Colon (tissue), 2 donors: ENCODE measurements around the gene EIF2D.
"Not testable (repeated sequence)": the region's sequence is repeated elsewhere in the genome, so short reads cannot be mapped to it uniquely, and the experiment has no call there.

Experiments used
- FAIRE-seq: peaks from 2 replicates; lab custom pipeline; 2012; peaks lifted over from hg19 to GRCh38; lab: Jason Lieb, UNC
- donor health status: control.
- donor health status: control.

EIF2D gene

DNA sequence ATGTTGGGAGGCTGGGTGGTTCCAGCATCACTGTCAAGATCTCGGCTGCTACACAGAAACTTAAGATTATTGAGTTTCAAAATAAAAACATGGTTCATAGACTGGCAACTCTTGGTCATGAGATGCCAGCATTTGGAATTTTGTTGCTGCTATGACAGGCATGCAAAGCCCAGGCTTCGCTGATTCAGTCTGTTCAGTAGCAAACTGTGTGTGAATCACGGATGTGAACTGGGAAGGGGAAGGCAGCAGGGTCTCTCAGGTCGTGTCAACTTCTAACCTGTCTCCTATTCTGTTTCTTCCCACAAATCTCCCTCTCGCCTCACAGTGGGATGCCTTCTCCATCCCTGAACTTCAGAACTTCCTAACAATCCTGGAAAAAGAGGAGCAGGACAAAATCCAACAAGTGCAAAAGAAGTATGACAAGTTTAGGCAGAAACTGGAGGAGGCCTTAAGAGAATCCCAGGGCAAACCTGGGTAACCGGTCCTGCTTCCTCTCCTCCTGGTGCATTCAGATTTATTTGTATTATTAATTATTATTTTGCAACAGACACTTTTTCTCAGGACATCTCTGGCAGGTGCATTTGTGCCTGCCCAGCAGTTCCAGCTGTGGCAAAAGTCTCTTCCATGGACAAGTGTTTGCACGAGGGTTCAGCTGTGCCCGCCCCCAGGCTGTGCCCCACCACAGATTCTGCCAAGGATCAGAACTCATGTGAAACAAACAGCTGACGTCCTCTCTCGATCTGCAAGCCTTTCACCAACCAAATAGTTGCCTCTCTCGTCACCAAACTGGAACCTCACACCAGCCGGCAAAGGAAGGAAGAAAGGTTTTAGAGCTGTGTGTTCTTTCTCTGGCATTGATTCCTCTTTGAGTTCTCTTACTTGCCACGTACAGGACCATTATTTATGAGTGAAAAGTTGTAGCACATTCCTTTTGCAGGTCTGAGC is 25.5 kb downstream of the EIF2D start:
- no peak for FAIRE-seq

DNA sequence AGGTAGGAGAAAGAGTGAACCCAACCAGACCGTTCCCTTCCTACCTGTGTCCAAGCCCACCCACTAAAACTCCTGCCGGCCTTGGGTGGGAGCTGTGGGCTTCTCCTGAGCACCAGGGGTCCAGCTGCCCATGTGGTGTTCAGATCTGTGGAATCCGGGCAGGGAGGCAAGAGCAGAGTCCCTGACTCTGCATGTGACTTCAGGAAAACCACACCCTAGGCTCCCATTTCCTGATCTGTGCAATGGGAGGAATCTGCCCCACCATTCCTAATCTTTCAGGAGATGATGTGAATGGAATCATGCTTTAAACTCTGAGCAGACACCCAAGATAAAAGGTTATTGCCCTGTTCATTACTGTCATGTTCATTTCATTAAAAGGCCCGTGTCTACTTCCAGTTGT is 27.6 kb downstream of the EIF2D start:
- FAIRE-seq = no peak

DNA sequence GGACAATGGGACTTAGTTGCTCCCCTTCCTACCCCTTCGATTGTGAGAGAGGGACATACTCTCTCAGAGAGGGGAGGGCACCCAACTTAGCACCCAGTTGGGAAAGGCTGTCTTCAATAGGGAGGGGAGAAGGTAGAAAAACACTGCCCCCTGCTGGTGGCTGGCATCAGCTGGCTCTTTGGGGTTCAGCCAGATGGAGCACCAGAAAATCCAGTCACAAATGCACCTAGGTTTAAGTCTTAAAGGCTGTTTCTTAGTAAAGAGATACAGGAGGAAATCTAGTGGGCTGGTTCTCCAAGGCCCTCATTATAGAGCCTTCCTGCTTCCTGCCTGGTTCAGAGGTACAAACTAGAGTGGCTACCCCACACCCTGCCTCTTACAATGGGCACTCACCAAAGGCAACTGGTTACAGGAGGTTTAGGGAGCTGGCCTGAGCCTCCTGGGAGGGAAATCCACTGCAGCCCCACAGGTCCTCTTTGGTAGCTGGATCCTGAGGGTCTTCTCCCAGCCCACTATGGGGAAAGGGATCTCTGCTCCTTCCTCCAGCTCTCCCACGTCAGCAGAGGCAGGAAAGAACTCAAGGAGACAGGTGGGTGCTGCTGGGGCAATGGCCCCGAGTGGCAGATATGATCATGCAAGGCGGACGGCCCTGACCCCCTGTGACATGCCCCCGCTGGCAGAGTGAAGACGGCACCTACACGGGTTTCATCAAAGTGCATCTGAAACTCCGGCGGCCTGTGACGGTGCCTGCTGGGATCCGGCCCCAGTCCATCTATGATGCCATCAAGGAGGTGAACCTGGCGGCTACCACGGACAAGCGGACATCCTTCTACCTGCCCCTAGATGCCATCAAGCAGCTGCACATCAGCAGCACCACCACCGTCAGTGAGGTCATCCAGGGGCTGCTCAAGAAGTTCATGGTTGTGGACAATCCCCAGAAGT is 28.3 kb downstream of the EIF2D start:
- FAIRE-seq = no peak

DNA sequence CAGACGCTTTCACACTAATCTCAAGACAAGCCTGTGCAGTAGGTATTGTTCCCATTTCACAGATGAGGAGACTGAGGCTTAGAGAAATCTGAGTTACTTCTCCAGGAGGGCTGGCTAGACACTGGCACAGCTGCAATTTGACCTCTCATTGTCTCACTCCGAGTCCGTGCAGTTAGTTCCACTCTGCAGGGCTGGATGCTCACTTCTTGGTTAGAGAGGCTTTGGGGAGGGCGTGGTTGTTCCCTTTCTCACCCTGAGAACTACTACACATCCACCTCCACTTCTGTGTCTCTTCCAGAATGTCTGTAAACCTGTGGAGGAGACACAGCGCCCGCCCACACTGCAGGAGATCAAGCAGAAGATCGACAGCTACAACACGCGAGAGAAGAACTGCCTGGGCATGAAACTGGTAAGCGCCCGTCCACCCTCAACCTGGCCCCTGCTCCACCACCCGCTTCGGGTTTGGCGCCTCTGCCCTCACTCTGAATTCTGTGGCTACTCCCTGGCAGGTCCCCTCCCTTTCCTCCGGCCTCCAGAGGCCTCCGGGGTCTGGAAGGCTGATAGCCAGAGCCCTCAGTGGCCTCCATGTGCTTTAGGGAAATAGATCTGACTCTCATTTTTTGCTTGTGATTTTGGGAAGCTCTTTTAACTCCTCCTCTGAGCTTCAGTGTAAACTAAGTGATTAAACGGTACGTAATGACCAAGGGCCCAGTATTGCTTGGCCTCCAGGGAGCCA is 29.1 kb downstream of the EIF2D start:
- FAIRE-seq = no peak

DNA sequence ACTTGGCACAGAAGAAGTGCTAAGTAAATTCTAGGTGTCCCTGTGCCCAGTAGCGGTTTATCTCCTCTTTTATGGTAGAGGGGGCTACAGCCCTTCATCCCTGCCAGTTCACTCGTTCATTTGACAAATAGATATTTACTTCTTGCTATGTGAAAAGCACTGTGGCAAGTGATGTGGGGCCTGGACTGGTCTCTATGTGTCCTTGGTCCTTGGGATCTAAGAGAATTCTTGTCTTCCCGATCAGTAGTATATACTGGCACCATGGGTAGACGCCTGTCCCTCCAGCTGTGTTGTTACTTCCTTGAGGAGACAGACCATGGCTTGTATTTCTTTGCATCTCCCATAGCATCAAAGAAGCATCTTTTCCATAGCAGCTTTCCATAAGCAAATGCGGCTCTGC is 29.7 kb downstream of the EIF2D start:
- FAIRE-seq = no peak

DNA sequence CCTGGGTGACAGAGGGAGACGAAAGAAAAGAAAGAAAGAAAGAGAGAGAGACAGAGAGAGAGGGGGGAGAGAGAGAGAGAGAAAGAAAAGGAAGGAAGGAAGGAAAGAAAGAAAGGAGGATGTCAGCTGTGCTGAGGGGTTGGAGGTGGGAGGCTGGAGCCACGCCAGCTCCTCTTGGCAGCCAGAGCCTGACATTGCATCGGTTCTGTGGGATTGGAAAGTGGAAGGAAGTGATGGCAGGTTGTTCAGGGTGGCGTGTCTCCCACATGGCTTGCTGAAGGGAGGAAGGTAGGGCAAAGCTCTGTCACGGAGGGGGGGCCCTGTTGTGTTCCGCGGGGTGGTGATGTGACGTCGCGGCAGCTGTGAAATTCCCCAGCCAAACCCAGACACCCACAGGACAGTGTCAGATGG is 30.7 kb downstream of the EIF2D start:
- FAIRE-seq = no peak

DNA sequence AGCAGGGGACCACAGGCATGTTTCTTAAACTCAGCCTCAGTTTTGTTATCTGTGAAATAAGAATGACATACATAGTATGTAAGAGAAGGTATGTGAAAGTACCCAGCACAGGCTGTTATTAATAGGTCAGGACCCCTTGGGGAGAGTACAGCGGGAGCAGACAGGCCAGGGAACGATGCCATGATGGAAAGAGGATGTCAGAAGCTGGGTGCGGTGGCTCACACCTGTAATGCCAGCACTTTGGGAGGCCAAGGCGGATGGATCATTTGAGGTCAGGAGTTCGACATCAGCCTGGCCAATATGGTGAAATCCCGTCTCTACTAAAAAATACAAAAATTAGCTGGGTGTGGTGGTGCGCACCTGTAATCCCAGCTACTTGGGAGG is 31.2 kb downstream of the EIF2D start:
- FAIRE-seq = not testable (repeated sequence)

DNA sequence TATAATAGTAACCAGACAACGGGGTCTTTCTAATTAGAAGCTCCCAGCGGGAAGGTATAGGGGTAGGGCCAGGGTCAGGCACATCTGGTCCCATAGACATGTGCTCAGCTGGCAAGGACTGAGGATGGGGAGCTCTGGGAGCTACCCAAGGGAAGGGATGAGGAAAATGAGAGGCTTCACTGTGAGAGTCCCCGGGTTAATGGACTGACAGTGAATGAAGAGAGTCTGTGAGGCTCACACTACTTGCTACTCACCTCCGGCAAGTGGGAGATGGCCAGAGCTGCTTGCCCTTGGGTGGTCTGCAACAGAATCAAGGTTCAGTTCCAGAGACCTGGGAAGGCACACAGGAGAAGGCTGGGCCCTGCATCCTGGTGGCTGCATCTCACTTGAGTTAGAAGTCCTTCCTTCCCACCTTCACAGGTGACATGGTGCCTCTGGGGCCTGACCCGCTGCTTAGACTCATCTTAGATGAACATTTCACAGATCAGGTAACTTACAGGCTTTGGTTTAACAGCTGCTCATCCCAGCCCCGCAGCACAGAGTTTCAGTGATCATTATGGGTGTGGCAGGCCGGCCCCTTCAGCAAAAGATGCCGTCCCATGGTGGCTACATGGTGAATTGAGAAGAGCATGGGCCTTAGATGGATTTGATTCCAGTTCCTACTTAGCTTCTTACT is 31.7 kb downstream of the EIF2D start:
- no peak for FAIRE-seq

DNA sequence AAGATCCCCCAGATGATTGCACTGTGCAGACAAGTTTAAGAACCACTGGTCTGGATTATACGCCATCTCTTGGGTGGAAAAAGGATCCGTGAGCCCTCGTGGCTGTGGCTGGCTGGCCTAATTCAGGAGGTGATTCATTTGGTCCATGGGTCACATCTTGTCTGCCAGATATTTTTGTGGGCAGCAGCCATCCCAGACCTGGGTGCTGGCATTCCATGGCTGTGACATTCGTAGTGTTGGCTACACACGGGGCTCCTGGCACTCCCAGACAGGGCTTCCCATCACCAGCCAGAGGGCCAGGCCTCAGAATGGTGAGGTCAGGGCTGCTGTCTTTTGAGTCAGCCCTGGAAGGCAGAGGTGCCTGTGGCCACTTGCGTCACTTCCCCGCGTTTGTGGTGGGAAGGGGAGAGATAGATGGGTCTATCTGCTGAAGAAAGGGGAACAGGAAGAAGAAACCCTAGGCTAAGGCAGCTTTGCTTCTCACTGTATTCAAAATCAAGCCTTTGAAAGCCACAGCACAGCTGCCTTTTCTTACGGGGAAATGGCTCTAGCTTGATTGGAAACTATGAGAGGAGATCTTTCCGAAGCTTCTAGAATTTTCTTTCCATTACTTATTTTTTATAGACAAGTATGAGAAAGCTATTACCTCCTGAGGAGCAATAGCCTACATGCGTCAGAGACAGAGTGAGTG is 32.4 kb downstream of the EIF2D start:
- no peak for FAIRE-seq

DNA sequence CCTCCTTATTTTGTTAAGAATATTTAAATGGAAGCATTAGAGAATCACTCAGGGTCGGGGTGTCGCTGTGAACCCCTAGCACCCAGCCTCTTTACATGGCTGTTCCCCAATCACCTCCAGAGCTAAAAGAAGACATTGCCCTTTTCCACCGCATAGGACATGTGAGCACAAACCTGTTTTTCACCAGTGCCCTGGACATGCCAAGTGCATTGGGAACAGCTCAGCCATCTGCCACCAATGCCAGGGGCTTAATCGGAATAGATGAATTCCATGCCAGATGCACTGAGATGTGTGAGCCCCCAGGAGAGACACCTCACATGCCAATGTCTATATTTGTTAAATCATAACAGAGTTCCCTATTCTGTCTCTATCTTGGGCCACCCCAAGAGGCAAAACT is 33.3 kb downstream of the EIF2D start:
- FAIRE-seq = no peak

DNA sequence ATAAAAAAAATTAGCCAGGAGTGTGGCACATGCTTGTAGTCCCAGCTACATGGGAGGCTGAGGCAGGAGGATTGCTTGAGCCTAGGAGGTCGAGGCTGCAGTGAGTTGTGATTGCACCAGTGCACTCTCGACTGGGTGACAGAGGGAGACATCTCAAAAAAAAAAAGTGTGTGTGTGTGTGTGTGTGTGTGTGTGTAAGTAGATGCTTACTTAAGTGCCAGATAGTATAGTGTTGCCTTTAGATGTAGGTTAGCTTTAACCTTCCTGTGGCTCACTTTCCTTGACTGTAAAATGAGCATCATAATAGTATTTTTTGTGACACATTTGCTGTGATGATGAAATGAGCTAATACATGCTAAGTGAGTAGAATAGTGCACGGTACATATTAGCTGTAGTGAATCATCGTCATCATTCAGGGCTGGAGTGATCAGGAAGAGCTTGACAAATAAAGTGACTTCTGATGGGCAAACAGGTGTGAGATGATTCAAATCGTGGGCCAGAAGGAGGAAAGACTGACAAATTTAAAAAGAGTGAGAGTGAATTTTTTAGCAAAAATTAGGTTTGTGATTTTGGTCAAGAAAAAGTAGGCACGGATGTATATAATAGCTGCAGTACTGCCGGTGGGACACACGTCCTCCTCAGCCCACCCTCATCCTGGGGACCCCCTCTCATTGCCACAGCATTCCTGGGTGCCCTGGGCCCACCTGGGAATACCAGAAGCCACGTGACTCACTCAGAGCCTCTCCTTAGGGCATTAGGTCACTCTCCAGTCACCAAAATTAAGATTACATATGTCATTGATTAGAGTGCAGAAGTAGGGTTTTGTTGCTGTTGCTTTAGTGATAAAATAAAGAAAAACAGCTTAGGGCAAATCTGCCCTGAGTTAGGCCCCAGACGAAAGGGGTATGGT is 33.9 kb downstream of the EIF2D start:
- FAIRE-seq = no peak

DNA sequence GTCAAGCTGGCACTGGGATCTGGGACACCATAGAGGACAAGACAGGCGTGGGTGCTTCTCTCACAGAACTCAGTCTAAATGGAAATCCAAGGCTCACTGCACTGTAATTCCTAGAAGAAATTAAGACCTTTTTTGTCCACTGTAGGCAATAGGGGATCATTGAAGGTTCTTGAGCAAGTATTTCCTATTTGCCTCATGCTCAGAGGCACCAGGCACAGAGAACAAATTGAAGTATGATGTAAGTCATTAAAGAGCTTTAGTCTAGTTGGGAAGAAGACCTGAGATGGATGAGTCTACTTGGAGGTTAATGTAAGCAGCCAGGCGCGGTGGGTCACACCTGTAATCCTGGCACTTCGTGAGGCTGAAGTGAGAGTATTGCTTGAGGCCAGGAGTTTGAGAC is 34.6 kb downstream of the EIF2D start:
- FAIRE-seq = no peak

DNA sequence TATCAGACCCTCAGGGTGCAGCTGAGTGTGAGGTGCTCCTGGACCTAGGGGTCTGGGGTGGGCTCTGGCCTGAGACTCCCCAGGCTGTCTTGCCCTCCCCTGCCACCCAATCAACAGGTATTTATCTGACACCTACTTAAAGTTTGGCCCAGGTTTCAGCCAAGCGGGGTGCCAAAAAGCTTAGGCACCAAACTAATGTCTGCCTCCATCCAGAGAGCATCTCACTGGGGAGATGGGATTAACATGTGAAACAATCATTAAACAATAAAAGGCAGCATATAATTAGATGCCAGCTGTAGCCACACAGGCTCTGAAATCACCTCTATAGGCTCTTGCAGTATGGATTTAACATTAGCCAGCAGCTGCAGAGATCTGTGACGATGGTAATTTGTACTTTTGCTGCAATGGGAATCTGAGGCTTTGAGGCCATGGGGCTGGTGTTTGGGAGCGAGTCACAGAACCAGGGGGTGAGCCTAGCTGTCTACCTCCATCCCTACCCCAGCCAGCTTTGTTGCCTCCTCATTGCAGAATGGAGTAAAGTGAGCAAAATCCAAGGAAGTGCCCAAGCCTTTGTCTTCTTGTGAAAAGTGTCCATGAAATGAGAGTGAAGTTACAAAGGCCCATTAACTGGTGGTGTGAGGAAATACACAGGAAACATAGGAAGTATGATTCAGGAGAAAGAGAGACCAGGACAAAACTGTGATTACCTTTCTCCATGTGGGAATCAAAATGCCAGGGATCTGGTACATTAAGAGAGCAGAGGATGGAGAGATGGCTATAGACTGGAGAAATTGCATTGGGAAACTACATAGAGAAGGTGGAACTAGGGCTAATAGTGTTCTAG is 36.1 kb downstream of the EIF2D start:
- no peak for FAIRE-seq

DNA sequence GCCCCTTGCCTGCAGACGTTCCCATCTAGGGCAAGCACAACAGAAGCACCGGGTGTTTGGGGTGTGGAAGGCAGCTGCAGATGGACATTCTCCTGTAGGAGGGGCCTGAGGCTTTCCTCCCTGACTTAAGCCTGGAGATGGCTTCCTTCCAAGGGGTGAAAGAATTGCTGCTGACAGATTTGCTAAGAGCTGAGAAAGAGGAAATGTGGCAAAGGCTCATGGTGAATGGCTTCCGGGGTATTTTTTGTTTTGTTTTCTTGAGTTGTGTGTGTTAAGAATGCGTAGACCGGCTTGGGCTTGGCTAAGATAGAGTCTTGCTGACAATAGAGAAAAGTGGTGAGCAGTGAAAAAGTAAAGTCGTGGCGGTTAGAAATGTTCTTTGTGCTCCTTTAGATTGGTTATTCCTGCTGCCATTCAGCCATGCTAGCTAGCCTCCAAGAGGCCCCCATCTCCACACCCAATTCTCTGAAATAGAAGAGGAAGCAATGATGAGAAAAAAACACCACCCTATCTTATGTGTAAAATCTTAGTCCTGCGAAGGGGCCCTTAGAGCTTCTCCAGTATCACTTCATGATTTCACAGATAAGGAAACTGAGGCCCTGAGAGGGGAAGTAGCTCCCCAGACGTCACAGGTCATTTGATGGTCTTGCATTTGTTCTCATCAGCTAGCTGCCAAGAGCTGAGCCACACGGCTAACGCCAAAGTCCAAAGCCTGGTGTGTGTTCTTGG is 36.9 kb downstream of the EIF2D start:
- FAIRE-seq = no peak

DNA sequence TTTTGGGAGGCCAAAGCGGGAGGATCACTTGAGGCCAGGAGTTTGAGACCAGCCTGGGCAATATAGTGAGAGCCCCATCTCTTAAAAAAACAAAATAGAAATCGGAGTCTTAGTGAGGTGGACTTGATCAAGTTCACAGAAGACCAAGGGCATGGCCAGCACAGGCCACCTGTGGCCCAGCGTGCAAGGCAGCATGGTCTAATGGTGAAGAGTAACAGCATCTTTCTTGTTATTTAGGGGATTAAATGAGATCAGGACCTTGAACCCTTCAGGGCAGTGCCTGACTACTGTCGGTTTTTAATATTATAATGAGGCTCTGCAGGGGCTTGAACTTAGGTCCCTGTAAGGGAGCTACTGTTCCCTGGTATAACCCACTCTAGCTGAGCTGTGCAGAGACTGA is 38.5 kb downstream of the EIF2D start:
- FAIRE-seq = no peak

DNA sequence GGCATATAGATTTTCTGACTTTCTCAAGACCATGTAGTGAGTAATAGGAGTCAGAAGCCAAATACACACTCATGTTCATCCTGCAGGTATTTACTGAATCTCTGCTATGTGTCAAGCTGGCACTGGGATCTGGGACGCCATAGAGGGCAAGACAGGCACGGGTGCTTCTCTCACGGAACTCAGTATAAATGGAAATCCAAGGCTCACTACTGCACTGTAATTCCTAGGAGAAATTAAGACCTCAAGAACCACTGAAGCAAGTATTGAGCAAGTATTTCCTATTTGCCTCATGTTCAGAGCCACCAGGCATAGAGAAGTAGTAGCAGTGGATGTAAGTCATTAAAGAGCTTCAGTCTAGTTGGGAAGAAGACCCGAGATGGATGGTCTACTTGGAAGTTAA is 38.9 kb downstream of the EIF2D start:
- no peak for FAIRE-seq

DNA sequence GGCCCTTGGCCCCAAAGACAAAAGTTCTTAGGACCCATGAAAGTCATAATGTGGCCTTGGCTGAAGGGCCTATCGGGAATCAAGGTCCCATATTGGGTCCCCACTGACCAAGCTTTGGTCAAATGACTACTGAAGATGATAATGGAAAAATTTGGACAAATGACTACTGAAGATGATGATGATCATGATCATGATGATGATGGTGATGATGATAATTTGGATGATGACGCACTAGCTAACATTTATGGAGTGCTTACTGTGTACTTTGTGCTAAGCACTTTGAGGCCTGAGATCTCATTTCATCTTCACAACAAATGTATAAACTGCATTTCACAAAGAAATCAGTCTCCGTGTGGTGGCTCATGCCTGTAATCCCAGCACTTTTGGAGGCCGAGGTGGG is 39.4 kb downstream of the EIF2D start:
- FAIRE-seq = no peak

DNA sequence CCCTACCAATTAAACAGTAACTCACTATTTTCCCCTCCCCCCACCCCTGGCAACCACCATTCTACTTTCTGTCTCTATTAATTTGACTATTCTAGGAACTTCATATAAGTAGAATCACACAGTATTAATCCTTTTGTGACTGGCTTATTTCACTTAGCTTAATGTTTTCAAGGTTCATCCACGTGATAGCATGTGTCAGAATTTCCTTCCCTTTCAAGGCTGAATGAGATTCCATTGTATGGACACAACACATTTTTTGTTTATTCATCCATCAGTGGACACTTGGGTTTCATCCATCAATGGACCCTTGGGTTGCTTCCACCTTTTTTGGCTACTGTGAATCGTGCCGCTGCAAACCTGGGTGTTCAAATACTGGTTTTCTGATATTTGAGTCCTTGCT is 41.7 kb downstream of the EIF2D start:
- FAIRE-seq = no peak
